Natural killer cell (primary cell): ENCODE results near the gene POLR1C. TPM values are rescaled to one million over a fixed set of nuclear protein-coding genes. Genes with fewer than 3 reads are reported as not detected.

Experiments used
- ATAC-seq, 3 donors: fragments of 150-1000 bp in 2 of 3; fragments of 200-7000 bp in 1 of 3; cut with Tn5 transposase; 1 replicate in 1 of 3; 2 replicates in 2 of 3; pipeline ENCODE4 v1.10.0; 2021; ENCODE audit warnings: mild to moderate bottlenecking in 2 of 3, moderate library complexity in 2 of 3
- DNase-seq, 2 donors: peaks; one replicate each; pipeline versions ENCODE4 v3.0.0 to v3.0.0-alpha.2; 2013 to 2021; ENCODE audit warnings: mixed read lengths in 1 of 2
- H3K27ac ChIP-seq: one replicate; pipeline ENCODE4 v1.5.1; 2013; ENCODE audit warnings: mild to moderate bottlenecking, low read length
- H3K27me3 ChIP-seq: one replicate; pipeline ENCODE4 v1.6.1; 2013; ENCODE audit warnings: low read length; ENCODE audit not compliant: control insufficient read depth, insufficient read depth
- H3K36me3 ChIP-seq: one replicate; pipeline ENCODE4 v1.6.1; 2013; ENCODE audit warnings: low read length; ENCODE audit not compliant: control insufficient read depth, insufficient read depth
- H3K4me1 ChIP-seq: one replicate; pipeline ENCODE4 v1.6.1; 2013; ENCODE audit warnings: low read length; ENCODE audit not compliant: control insufficient read depth, insufficient read depth
- H3K4me3 ChIP-seq: one replicate; pipeline ENCODE4 v1.5.1; 2013; ENCODE audit warnings: low read length
- H3K9me3 ChIP-seq: one replicate; pipeline ENCODE4 v1.6.1; 2013; ENCODE audit warnings: low read length; ENCODE audit not compliant: control insufficient read depth, insufficient read depth
- H3K27ac Mint-ChIP-seq, 2 donors: one replicate each; pipeline ENCODE4 v1.8.0; 2022; ENCODE audit warnings: mild to moderate bottlenecking in 2 of 2, mixed read lengths in 2 of 2, moderate library complexity in 1 of 2
- H3K27me3 Mint-ChIP-seq, 2 donors: one replicate each; pipeline ENCODE4 v1.8.0; 2022; ENCODE audit warnings: low read depth in 2 of 2, mixed read lengths in 2 of 2
- H3K36me3 Mint-ChIP-seq: one replicate; pipeline ENCODE4 v1.8.0; 2022; ENCODE audit warnings: mixed read lengths
- H3K4me1 Mint-ChIP-seq, 2 donors: one replicate each; pipeline ENCODE4 v1.8.0; 2022; ENCODE audit warnings: mixed read lengths in 2 of 2
- H3K4me3 Mint-ChIP-seq: one replicate; pipeline ENCODE4 v1.8.0; 2022; ENCODE audit warnings: mild to moderate bottlenecking, moderate library complexity, mixed read lengths
- H3K9me3 Mint-ChIP-seq, 2 donors: one replicate each; pipeline ENCODE4 v1.8.0; 2022; ENCODE audit warnings: mixed read lengths in 2 of 2
- CTCF ChIP-seq: fragments of 200-600 bp; IDR thresholded peaks from one replicate; pipeline ENCODE4 v1.8.0; 2022; ENCODE audit warnings: antibody characterized with exemption
- WGBS: methylation state at CpG from one replicate; pipeline ENCODE4 v1.1.7; 2013; ENCODE audit warnings: missing lambda C conversion rate; ENCODE audit not compliant: insufficient coverage; 5-methylcytosine and 5-hydroxymethylcytosine counted together
- intact Hi-C: fragments of 100-400 bp; cut with micrococcal nuclease; formaldehyde crosslinking; loops from one replicate; pipeline ENCODE4 v1.14.2; 2022
- total RNA-seq, 4 donors: library from RNA; stranded (reverse); fragments of 120-200 nt in 1 of 4; gene quantifications; one replicate each; pipeline versions ENCODE4 v1.2.3 to v1.2.4, GENCODE V29; 2013 to 2022

The POLR1C gene
- total RNA-seq, 3 donors from 2014 or later (not counting 1 experiment from before 2014, with no cell fraction given), result 22.3 to 29.3 (median 25.8) TPM

GRCh38 chr6:43504756-43505593 lies 11.9 kb upstream of the POLR1C start:
- H3K4me3 ChIP-seq, result no peak overlapping the region
- ATAC-seq (no peak), DNase-seq (no peak)
- no peaks in the 10 kb centered on the region for H3K36me3 Mint-ChIP-seq
- H3K27ac ChIP-seq, result no peak overlapping the region
- H3K27me3 Mint-ChIP-seq, result peaks cover 10 to 12% of the 10 kb centered on the region in 2 donors
- H3K27ac Mint-ChIP-seq, result no peak overlapping the region
- intact Hi-C loops, result loop anchor here (10.0 kb wide), 1 partner anchor 270 kb away; no protein-coding TSS in a partner anchor
- no peak overlapping the region for H3K4me3 Mint-ChIP-seq
- H3K36me3 ChIP-seq, result peaks cover 48% of the 10 kb centered on the region
- peaks cover 17% of the 10 kb centered on the region for H3K27me3 ChIP-seq
- H3K4me1 Mint-ChIP-seq, result peaks cover 0 to 14% of the 10 kb centered on the region in 2 donors
- H3K4me1 ChIP-seq, result peaks cover 9% of the 10 kb centered on the region
- 98% methylated on average over 24 of the region's 26 CpGs for WGBS
- H3K9me3 ChIP-seq, result no peaks in the 10 kb centered on the region
- no peak for TF ChIP-seq CTCF
- H3K9me3 Mint-ChIP-seq, result no peaks in the 10 kb centered on the region

GRCh38 chr6:43505718-43506117 lies 11.2 kb upstream of the POLR1C start:
- intact Hi-C loops, result loop anchor here (1.0 to 10.0 kb wide), 4 partner anchors 50 to 271 kb away; partner anchors contain the start of genes CRIP3 and DLK2
- Histone ChIP-seq H3K27ac (no peak overlapping the region), H3K4me1 (peaks cover 14% of the 10 kb centered on the region), H3K36me3 (peaks cover 42% of the 10 kb centered on the region), H3K27me3 (peaks cover 17% of the 10 kb centered on the region), H3K4me3 (no peak overlapping the region), H3K9me3 (no peaks in the 10 kb centered on the region)
- no peaks in the 10 kb centered on the region for H3K9me3 Mint-ChIP-seq
- 88% methylated on average over 6 of the region's 6 CpGs for WGBS
- no peak for DNase-seq
- H3K27ac Mint-ChIP-seq, result no peak overlapping the region
- TF ChIP-seq CTCF, result no peak
- H3K4me3 Mint-ChIP-seq, result no peak overlapping the region
- H3K4me1 Mint-ChIP-seq, result peaks cover 0 to 14% of the 10 kb centered on the region in 2 donors
- H3K36me3 Mint-ChIP-seq, result no peaks in the 10 kb centered on the region
- no peak for ATAC-seq
- H3K27me3 Mint-ChIP-seq, result peaks cover 10 to 12% of the 10 kb centered on the region in 2 donors

- no peaks in the 10 kb centered on the region for H3K9me3 Mint-ChIP-seq
- no peaks in the 10 kb centered on the region for H3K36me3 Mint-ChIP-seq
- intact Hi-C loops, result loop anchor here (1.0 to 10.0 kb wide), 4 partner anchors 51 to 271 kb away; partner anchors contain the start of genes CRIP3 and DLK2
- H3K27ac ChIP-seq, result no peak overlapping the region
- DNase-seq (no peak), ATAC-seq (no peak)
- H3K4me1 ChIP-seq, result peaks cover 15% of the 10 kb centered on the region
- no peak overlapping the region for H3K4me3 ChIP-seq
- H3K4me3 Mint-ChIP-seq, result no peak overlapping the region
- TF ChIP-seq CTCF, result no peak
- 75% methylated on average over 1 of the region's 3 CpGs for WGBS
- H3K36me3 ChIP-seq, result peaks cover 42% of the 10 kb centered on the region
- H3K27me3 ChIP-seq, result peaks cover 17% of the 10 kb centered on the region
- no peaks in the 10 kb centered on the region for H3K9me3 ChIP-seq
- peaks cover 10 to 12% of the 10 kb centered on the region in 2 donors for H3K27me3 Mint-ChIP-seq
- H3K4me1 Mint-ChIP-seq, result peaks cover 0 to 14% of the 10 kb centered on the region in 2 donors
- H3K27ac Mint-ChIP-seq, result peak overlapping the region; percentile 16 to 64
These were observed 10.7 kb upstream of the POLR1C start for GRCh38 chr6:43506171-43506570.
